Ascending aorta (tissue), 2 donors: ENCODE results near the gene RPTOR. TPM values are rescaled to one million over a fixed set of nuclear protein-coding genes. Genes with fewer than 3 reads are reported as not detected.

Source experiments
- DNase-seq, 2 donors: peaks; one replicate each; pipeline ENCODE4 v3.0.0-alpha.2; 2019; ENCODE audit warnings: low spot score in 2 of 2
- H3K27ac ChIP-seq, 2 donors: fragments of 200-600 bp; sonication (generic); one replicate each; pipeline ENCODE4 v1.5.1; 2016 to 2017; ENCODE audit warnings: mild to moderate bottlenecking in 1 of 2
- H3K27me3 ChIP-seq: fragments of 200-600 bp; sonication (generic); one replicate; pipeline ENCODE4 v1.5.1; 2017
- H3K36me3 ChIP-seq, 2 donors: fragments of 200-600 bp; sonication (generic); one replicate each; pipeline ENCODE4 v1.5.1; 2016
- H3K4me1 ChIP-seq, 2 donors: fragments of 200-600 bp; sonication (generic); one replicate each; pipeline ENCODE4 v1.5.1; 2016 to 2017; ENCODE audit warnings: mild to moderate bottlenecking in 1 of 2
- H3K4me3 ChIP-seq, 2 donors: fragments of 200-600 bp; sonication (generic); one replicate each; pipeline ENCODE4 v1.5.1; 2016 to 2017; ENCODE audit warnings: mild to moderate bottlenecking in 1 of 2
- H3K9me3 ChIP-seq, 2 donors: fragments of 200-600 bp; sonication (generic); one replicate each; pipeline ENCODE4 v1.5.1; 2016
- CTCF ChIP-seq, 3 experiments: fragments of 200-600 bp in 2 of 3; fragments of 450-650 bp in 1 of 3; sonication (generic) in 2 of 3; IDR thresholded peaks; one replicate each; pipeline ENCODE4 v1.5.1; 2016 to 2019; ENCODE audit warnings: antibody characterized with exemption in 3 of 3, mild to moderate bottlenecking in 1 of 3, moderate library complexity in 1 of 3
- intact Hi-C: fragments of 100-400 bp; cut with DNase I; formaldehyde crosslinking; loops from one replicate; pipeline ENCODE4 v1.15.1; 2023
- total RNA-seq: library from RNA; depleted of rRNA; stranded (reverse); fragments of >200 nt; gene quantifications from one replicate; pipeline ENCODE4 v1.1.0, GENCODE V29; 2016

Gene RPTOR
- total RNA-seq, 1 donor from 2014 or later = 36.1 TPM

DNA sequence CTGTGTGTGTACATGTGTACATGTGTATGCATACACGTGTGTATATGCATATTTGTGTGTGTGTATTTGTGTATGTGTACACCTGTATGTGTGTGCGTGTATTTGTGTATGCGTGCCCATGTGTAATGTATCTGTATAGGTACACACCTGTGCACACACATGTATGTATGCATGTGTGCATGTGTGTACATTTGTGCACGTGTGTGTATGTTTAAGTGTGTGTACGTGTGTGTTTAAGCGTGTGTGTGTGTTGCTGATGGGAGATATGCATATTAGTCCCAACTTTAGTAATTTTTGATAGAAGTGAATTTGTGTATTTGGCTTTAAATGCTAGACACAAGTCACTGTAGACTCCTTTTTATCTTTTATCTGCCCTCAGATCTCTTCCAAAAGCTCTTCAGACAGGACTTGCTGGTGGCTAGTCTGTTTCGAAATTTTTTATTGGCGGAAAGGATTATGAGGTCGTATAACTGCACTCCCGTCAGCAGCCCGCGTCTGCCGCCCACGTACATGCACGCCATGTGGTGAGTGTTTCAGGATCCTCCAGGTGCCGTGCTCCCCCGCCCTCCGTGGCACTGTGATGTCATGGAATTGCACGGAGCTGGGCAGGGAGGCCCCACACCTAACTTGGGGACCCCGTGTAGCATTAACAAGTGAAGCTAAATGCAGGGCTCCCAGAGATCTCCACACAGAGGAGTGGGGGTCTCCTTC, 278.2 kb downstream of the RPTOR start:
- Histone ChIP-seq H3K27me3 (no peaks in the 10 kb centered on the region), H3K9me3 (no peaks in the 10 kb centered on the region), H3K4me3 (no peak overlapping the region), H3K27ac (no peak overlapping the region), H3K36me3 (peaks cover 0 to 6% of the 10 kb centered on the region in 2 donors), H3K4me1 (peaks cover 4 to 12% of the 10 kb centered on the region in 2 donors)
- intact Hi-C loops = no loop called here
- peak in 1 of 2 donors; percentile 43 for DNase-seq
- no peak for TF ChIP-seq CTCF (IDR thresholded peaks at IDR 0.05)

DNA sequence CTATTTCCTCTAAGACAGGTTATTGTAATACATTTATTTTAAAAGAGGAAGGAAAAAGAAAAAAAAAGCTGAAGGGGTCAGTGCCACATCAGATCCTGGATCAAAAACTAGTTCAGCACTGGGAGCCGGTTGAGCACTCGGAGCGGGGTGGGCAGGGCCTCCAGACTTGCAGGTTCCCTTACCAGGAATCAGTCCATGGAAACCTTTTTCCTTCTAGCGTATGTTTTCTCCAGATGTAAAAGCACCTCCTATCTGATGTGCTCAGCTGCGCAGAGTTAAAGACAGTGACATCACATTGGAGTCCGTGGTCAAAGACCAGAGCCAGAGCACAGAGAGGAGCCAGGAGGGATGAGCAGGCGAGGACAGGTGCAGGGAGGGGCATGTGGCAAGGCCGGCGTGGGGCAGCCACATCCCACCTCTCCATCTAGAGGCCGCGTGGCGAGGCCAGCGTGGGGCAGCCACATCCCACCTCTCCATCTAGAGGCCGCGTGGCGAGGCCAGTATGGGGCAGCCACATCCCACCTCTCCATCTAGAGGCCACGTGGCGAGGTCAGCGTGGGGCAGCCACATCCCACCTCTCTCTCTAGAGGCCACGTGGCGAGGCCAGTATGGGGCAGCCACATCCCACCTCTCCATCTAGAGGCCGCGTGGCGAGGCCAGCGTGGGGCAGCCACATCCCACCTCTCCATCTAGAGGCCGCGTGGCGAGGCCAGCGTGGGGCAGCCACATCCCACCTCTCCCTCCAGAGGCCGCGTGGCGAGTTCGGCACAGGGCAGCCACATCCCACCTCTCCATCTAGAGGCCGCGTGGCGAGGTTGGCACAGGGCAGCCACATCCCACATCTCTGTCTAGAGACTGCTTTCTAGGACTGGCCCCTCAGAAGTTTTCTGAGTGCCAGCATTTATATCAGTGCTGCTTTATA, 280.2 kb downstream of the RPTOR start:
- Histone ChIP-seq H3K36me3 (peaks cover 0 to 6% of the 10 kb centered on the region in 2 donors), H3K27me3 (no peaks in the 10 kb centered on the region), H3K4me3 (no peak overlapping the region), H3K4me1 (peaks cover 4 to 12% of the 10 kb centered on the region in 2 donors), H3K9me3 (no peaks in the 10 kb centered on the region), H3K27ac (no peak overlapping the region)
- intact Hi-C loops = loop anchor here (5.0 kb wide), 1 partner anchor 33 kb away; no protein-coding TSS in a partner anchor
- no peak for TF ChIP-seq CTCF (IDR thresholded peaks at IDR 0.05)
- peak in 1 of 2 donors; percentile 45 for DNase-seq

DNA sequence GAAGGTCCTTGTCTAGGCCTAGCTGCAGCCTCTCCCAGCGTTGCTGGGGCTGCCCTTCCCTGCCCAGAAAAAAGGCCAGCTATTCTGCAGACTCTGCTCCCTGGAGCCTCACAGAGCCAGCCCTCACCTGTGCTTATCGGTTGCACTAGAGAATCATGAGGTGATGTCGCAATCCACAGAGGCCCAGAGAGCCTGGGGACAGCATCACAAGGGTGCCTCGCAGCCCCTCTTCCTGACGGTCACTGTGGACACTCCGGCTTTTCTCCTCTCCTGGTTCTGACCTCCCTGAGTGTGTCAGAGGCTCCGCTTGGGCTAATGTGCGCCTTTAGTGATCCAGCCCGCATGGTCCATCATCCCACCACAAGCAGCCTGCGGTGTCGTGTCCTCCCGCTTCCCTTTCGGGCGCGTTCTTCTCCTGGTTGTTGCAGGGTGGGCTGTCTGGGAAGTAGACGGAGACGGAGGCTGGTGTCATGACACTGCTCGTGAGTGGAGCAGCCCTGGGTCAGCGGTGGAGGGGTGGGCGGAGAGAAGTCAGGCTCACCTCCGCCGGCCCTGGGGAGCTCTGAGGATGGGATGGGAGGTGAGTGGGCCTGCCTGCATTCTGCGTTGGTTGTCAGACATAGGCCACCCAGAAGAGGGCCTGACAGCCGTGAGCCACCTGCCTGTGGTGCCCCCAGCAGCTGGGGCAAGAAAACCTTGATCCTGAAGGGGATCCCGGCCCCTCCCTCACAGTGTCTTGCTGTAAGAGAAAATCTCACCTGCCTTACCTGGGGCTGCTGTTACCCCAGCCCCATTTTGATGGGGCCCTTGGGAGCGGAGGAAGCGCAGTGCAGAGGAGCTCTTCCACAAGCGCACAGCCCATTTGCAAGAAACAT, 281.1 kb downstream of the RPTOR start:
- H3K36me3 ChIP-seq = peaks cover 0 to 6% of the 10 kb centered on the region in 2 donors
- DNase-seq = peak in 1 of 2 donors; percentile 60
- H3K9me3 ChIP-seq = no peaks in the 10 kb centered on the region
- intact Hi-C loops = loop anchor here (5.0 kb wide), 1 partner anchor 33 kb away; no protein-coding TSS in a partner anchor
- no peak overlapping the region for H3K4me3 ChIP-seq
- H3K27ac ChIP-seq = peak overlapping the region in 1 of 2 donors; percentile 75
- no peaks in the 10 kb centered on the region for H3K27me3 ChIP-seq
- H3K4me1 ChIP-seq = peaks cover 4 to 12% of the 10 kb centered on the region in 2 donors
- TF ChIP-seq CTCF (IDR thresholded peaks at IDR 0.05) = no peak

DNA sequence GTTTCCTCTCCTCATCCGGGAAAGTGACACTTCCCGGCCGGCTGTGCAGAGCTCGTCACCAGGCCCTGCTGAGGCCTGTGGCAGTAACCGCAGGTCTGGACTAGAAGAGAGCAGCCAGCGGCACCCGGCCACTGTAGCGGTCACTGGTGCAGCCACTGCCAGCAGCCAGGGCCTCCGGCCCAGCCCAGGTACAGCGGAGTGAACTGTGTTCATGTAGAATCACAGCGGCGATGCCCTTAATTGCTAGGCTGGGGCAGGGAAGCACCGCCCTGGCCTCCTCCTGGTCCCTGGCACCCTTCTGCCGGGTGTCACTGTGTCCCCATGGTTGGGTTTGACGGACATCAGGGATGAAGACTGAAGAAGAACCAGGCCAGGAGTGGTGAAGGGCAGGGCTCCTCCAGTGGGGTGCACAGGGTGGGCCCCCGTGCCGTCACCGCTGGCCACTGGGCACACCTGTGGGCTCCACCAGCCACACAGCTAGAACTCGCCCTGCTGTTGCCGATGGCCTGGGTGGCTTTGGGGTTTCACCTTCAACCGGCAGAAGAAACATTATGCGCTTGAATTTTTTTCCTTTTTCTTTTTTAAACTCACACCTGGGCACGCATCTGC, 281.8 kb downstream of the RPTOR start:
- no peaks in the 10 kb centered on the region for H3K9me3 ChIP-seq
- no peaks in the 10 kb centered on the region for H3K27me3 ChIP-seq
- H3K4me1 ChIP-seq = peaks cover 4 to 12% of the 10 kb centered on the region in 2 donors
- no peak for TF ChIP-seq CTCF (IDR thresholded peaks at IDR 0.05)
- intact Hi-C loops = loop anchor here (5.0 kb wide), 1 partner anchor 34 kb away; no protein-coding TSS in a partner anchor
- H3K4me3 ChIP-seq = no peak overlapping the region
- peaks cover 0 to 6% of the 10 kb centered on the region in 2 donors for H3K36me3 ChIP-seq
- peak in 1 of 2 donors; percentile 62 for DNase-seq
- H3K27ac ChIP-seq = peak overlapping the region; percentile 75 to 80
